CD4-positive, alpha-beta T cell (primary cell): ENCODE measurements around the gene SLC26A2. TPM values are rescaled to one million over a fixed set of nuclear protein-coding genes. Genes with fewer than 3 reads are reported as not detected.

Source experiments
- ATAC-seq: fragments of 200-7000 bp; cut with Tn5 transposase; one replicate; pipeline ENCODE4 v1.10.0; 2022; ENCODE audit warnings: mild to moderate bottlenecking; ENCODE audit not compliant: poor library complexity
- CTCF ChIA-PET: fragments of 350-600 bp; sonication (Branson Sonifier 250); formaldehyde crosslinking; loops from one replicate; lab custom pipeline; 2021; ENCODE audit warnings: antibody characterized with exemption, inconsistent platforms; lab: Charles Lee
- POLR2A ChIA-PET: fragments of 350-600 bp; sonication (Branson Sonifier 250); formaldehyde crosslinking; loops from one replicate; lab custom pipeline; 2021; ENCODE audit warnings: antibody characterized with exemption, inconsistent platforms; lab: Charles Lee
- DNase-seq, 14 experiments: peaks; one replicate each; pipeline ENCODE4 v3.0.0-alpha.2; 2013 to 2020; ENCODE audit warnings: mixed read lengths in 2 of 14
- H3K27ac ChIP-seq, 2 donors: one replicate each; pipeline versions ENCODE4 v1.5.1 to v1.7.0; 2013; ENCODE audit warnings: low read length in 2 of 2, low read depth in 1 of 2, mild to moderate bottlenecking in 1 of 2
- H3K27me3 ChIP-seq, 2 experiments: 1 replicate in 1 of 2; 2 replicates in 1 of 2; pipeline versions ENCODE4 v1.6.1 to v1.7.0; 2013; ENCODE audit warnings: low read length in 2 of 2, control low read depth in 1 of 2, mild to moderate bottlenecking in 1 of 2, moderate library complexity in 1 of 2; ENCODE audit not compliant: insufficient read depth in 2 of 2, control insufficient read depth in 1 of 2
- H3K36me3 ChIP-seq: one replicate; pipeline ENCODE4 v1.6.1; 2013; ENCODE audit warnings: low read length, control low read depth; ENCODE audit not compliant: insufficient read depth
- H3K4me1 ChIP-seq: one replicate; pipeline ENCODE4 v1.6.1; 2013; ENCODE audit warnings: low read length, control low read depth; ENCODE audit not compliant: insufficient read depth
- H3K4me3 ChIP-seq: one replicate; pipeline ENCODE4 v1.5.1; 2013; ENCODE audit warnings: mild to moderate bottlenecking, low read length, moderate library complexity
- H3K9me3 ChIP-seq, 2 experiments: 1 replicate in 1 of 2; 2 replicates in 1 of 2; pipeline versions ENCODE4 v1.6.1 to v1.7.0; 2013; ENCODE audit warnings: low read length in 2 of 2, mild to moderate bottlenecking in 2 of 2, control low read depth in 1 of 2, moderate library complexity in 1 of 2; ENCODE audit not compliant: control insufficient read depth in 1 of 2, insufficient read depth in 1 of 2
- H3K27ac Mint-ChIP-seq: one replicate; pipeline ENCODE4 v1.8.0; 2020; ENCODE audit warnings: mixed read lengths
- H3K27me3 Mint-ChIP-seq: one replicate; pipeline ENCODE4 v1.8.0; 2021; ENCODE audit warnings: mixed read lengths
- H3K36me3 Mint-ChIP-seq: one replicate; pipeline ENCODE4 v1.8.0; 2021; ENCODE audit warnings: low read depth, mixed read lengths
- H3K4me1 Mint-ChIP-seq: one replicate; pipeline ENCODE4 v1.8.0; 2021; ENCODE audit warnings: low read depth, mixed read lengths
- H3K4me3 Mint-ChIP-seq: one replicate; pipeline ENCODE4 v1.8.0; 2020; ENCODE audit warnings: mild to moderate bottlenecking, mixed read lengths
- H3K9me3 Mint-ChIP-seq: one replicate; pipeline ENCODE4 v1.8.0; 2020; ENCODE audit warnings: mixed read lengths
- CTCF ChIP-seq: fragments of 200-600 bp; IDR thresholded peaks from one replicate; pipeline ENCODE4 v1.8.0; 2022; ENCODE audit warnings: antibody characterized with exemption, mild to moderate bottlenecking
- intact Hi-C, 2 experiments: fragments of 100-400 bp; cut with DNase I in 1 of 2; cut with micrococcal nuclease in 1 of 2; formaldehyde crosslinking; loops; one replicate each; pipeline versions ENCODE4 v1.15.1 to v1.9.0; 2023 to 2025; cut with DNase I, micrococcal nuclease
- total RNA-seq, 174 experiments: library from RNA in 2 of 174; stranded (reverse) in 2 of 174; gene quantifications; one replicate each; pipeline ENCODE4 v1.2.3 and lab custom pipeline; 2021 to 2026

The SLC26A2 gene
- total RNA-seq, 2 experiments from 2014 or later = 2.8 to 4.2 TPM

GRCh38 chr5:149936044-149936699 is 24.4 kb upstream of the SLC26A2 start:
- DNase-seq = no peak
- Histone ChIP-seq H3K27me3 (peaks cover 0 to 7% of the 10 kb centered on the region in 2 experiments), H3K9me3 (no peaks in the 10 kb centered on the region), H3K27ac (no peak overlapping the region), H3K36me3 (no peaks in the 10 kb centered on the region), H3K4me3 (no peak overlapping the region), H3K4me1 (no peaks in the 10 kb centered on the region)
- Mint-ChIP-seq H3K4me1 (no peaks in the 10 kb centered on the region), H3K9me3 (no peaks in the 10 kb centered on the region), H3K4me3 (no peak overlapping the region), H3K27me3 (peaks cover 29% of the 10 kb centered on the region), H3K27ac (no peak overlapping the region), H3K36me3 (no peaks in the 10 kb centered on the region)
- intact Hi-C loops = no loop called here
- ChIA-PET CTCF (interaction anchor here (0.8 to 1.8 kb wide), 2 partner anchors 8 to 23 kb away, joined by 4 read pairs; no protein-coding TSS in a partner anchor), POLR2A (no interaction called here)
- no peak for TF ChIP-seq CTCF
- no peak for ATAC-seq

- no peaks in the 10 kb centered on the region for H3K9me3 Mint-ChIP-seq
- H3K4me3 Mint-ChIP-seq = no peak overlapping the region
- no peaks in the 10 kb centered on the region for H3K4me1 Mint-ChIP-seq
- H3K9me3 ChIP-seq = no peaks in the 10 kb centered on the region
- no peak overlapping the region for H3K27ac ChIP-seq
- H3K4me1 ChIP-seq = no peaks in the 10 kb centered on the region
- no peak for DNase-seq
- no peaks in the 10 kb centered on the region for H3K36me3 Mint-ChIP-seq
- ChIA-PET CTCF (interaction anchor here (0.8 to 1.8 kb wide), 2 partner anchors 9 to 23 kb away, joined by 4 read pairs; no protein-coding TSS in a partner anchor), POLR2A (no interaction called here)
- no peak for ATAC-seq
- TF ChIP-seq CTCF = no peak
- H3K27me3 ChIP-seq = peaks cover 0 to 7% of the 10 kb centered on the region in 2 experiments
- H3K4me3 ChIP-seq = no peak overlapping the region
- peaks cover 26% of the 10 kb centered on the region for H3K27me3 Mint-ChIP-seq
- no peaks in the 10 kb centered on the region for H3K36me3 ChIP-seq
- intact Hi-C loops = no loop called here
- no peak overlapping the region for H3K27ac Mint-ChIP-seq
Measured at GRCh38 chr5:149936700-149937091, 23.9 kb upstream of the SLC26A2 start.

- H3K27me3 ChIP-seq = peaks cover 0 to 5% of the 10 kb centered on the region in 2 experiments
- Mint-ChIP-seq H3K9me3 (no peaks in the 10 kb centered on the region), H3K27ac (no peak overlapping the region), H3K27me3 (peaks cover 19% of the 10 kb centered on the region), H3K4me1 (no peaks in the 10 kb centered on the region), H3K4me3 (no peak overlapping the region), H3K36me3 (no peaks in the 10 kb centered on the region)
- TF ChIP-seq CTCF = no peak
- ChIA-PET POLR2A (no interaction called here), CTCF (no interaction called here)
- H3K4me3 ChIP-seq = no peak overlapping the region
- H3K36me3 ChIP-seq = no peaks in the 10 kb centered on the region
- no peaks in the 10 kb centered on the region for H3K4me1 ChIP-seq
- intact Hi-C loops = no loop called here
- ATAC-seq (no peak), DNase-seq (no peak)
- H3K27ac ChIP-seq = no peak overlapping the region
- H3K9me3 ChIP-seq = no peaks in the 10 kb centered on the region
Measured at GRCh38 chr5:149937610-149938009, 22.9 kb upstream of the SLC26A2 start.
